Effector memory CD8-positive, alpha-beta T cell (primary cell): ENCODE results near the gene APBB3.
A peak's percentile ranks its signal among the peaks of the same experiment; 100 is the strongest.
"Not testable (repeated sequence)": the region's sequence is repeated elsewhere in the genome, so short reads cannot be mapped to it uniquely, and the experiment has no call there.

Experiments
- ATAC-seq: fragments of 150-1000 bp; cut with Tn5 transposase; replicated peaks from 2 replicates; pipeline ENCODE4 v1.10.0; 2021; ENCODE audit warnings: mild to moderate bottlenecking, moderate library complexity
- DNase-seq, 3 experiments: peaks; one replicate each; pipeline ENCODE4 v3.0.0; 2021
- H3K27ac Mint-ChIP-seq, 2 donors: one replicate each; pipeline ENCODE4 v1.8.0; 2022; ENCODE audit warnings: mild to moderate bottlenecking in 2 of 2, mixed read lengths in 2 of 2, moderate library complexity in 2 of 2
- H3K27me3 Mint-ChIP-seq, 2 donors: one replicate each; pipeline ENCODE4 v1.8.0; 2022; ENCODE audit warnings: mixed read lengths in 2 of 2
- H3K36me3 Mint-ChIP-seq: one replicate; pipeline ENCODE4 v1.8.0; 2022; ENCODE audit warnings: mild to moderate bottlenecking, moderate library complexity, mixed read lengths; ENCODE audit not compliant: insufficient read depth
- H3K4me1 Mint-ChIP-seq, 2 donors: one replicate each; pipeline ENCODE4 v1.8.0; 2022; ENCODE audit warnings: low read depth in 2 of 2, mixed read lengths in 2 of 2
- H3K4me3 Mint-ChIP-seq, 2 donors: one replicate each; pipeline ENCODE4 v1.8.0; 2022; ENCODE audit warnings: mild to moderate bottlenecking in 2 of 2, mixed read lengths in 2 of 2, moderate library complexity in 2 of 2
- H3K9me3 Mint-ChIP-seq, 2 donors: one replicate each; pipeline ENCODE4 v1.8.0; 2022; ENCODE audit warnings: mixed read lengths in 2 of 2

The APBB3 gene

DNA sequence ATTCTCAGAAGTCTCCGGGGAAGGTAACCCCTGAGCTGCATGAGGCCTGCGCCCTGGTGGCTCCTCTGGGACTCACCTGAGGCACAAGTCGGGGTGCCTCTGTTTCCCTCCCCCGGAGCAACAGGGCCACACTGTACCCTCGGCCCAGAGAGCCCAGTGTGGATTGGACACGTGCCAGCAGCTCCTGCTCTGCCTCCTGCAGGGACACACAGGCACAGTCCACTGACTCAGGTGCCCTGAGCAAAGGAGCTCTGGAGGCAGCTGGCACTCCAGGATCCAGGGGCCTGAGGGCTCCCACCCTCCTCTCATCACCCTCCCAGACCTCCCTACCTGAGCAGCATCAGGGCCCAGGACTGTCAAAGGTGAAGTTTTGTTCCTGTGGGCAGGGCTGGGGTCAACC, 29.8 kb upstream of the APBB3 start:
- ATAC-seq = no peak
- Mint-ChIP-seq H3K4me1 (peaks cover 0 to 1% of the 10 kb centered on the region in 2 donors), H3K9me3 (no peaks in the 10 kb centered on the region), H3K4me3 (no peak overlapping the region), H3K36me3 (no peaks in the 10 kb centered on the region), H3K27ac (no peak overlapping the region), H3K27me3 (peaks cover 8 to 16% of the 10 kb centered on the region in 2 donors)
- DNase-seq = no peak

DNA sequence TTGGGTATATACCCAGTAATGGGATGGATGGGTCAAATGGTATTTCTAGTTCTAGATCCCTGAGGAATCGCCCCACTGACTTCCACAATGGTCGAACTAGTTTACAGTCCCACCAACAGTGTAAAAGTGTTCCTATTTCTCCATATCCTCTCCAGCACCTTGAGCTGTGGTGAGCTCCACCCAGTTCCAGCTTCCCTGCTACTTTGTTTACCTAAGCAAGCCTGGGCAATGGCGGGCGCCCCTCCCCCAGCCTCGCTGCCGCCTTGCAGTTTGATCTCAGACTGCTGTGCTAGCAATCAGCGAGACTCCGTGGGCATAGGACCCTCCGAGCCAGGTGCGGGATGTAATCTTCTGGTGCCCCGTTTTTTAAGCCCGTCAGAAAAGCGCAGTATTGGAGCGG, 28.7 kb upstream of the APBB3 start:
- H3K4me1 Mint-ChIP-seq, H3K36me3 Mint-ChIP-seq, H3K9me3 Mint-ChIP-seq, DNase-seq, H3K27ac Mint-ChIP-seq, ATAC-seq: not testable (repeated sequence)
- H3K27me3 Mint-ChIP-seq = peaks cover 8 to 16% of the 10 kb centered on the region in 2 donors
- peak overlapping the region in 1 of 2 donors; percentile 33 for H3K4me3 Mint-ChIP-seq

DNA sequence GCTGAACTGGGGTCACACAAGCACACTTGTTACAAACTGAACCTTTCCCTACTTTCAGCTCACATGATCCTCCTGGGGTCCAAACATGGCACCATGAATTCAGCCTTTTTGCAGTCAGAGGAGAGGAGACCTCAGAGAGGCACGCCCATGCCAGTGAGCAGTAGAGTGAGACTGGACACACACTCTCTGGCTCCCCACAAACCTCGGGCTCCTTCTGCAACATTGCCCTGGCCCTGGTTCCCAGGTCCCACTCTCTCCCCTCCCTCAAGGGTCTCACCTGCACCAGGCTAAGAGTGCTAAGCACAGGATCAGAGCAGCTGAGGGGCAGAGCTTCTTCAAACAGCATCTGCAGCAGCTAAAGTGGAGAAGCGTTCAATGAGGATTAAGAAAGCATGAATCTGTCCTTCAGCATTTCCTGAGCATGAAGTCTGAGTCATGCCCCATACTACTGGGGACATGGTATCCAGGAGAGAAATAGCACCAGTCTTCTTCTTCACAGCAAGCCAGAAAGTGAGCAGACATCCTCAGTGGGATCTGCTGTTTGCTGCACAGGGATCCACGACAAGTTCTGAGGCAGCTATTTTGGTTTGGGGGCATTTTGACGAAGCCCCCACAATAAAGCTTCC, 27.5 kb upstream of the APBB3 start:
- H3K4me3 Mint-ChIP-seq = no peak overlapping the region
- peaks cover 8 to 16% of the 10 kb centered on the region in 2 donors for H3K27me3 Mint-ChIP-seq
- ATAC-seq (no peak), DNase-seq (no peak)
- no peaks in the 10 kb centered on the region for H3K9me3 Mint-ChIP-seq
- H3K27ac Mint-ChIP-seq = no peak overlapping the region
- peaks cover 0 to 1% of the 10 kb centered on the region in 2 donors for H3K4me1 Mint-ChIP-seq
- H3K36me3 Mint-ChIP-seq = peaks cover 2% of the 10 kb centered on the region

DNA sequence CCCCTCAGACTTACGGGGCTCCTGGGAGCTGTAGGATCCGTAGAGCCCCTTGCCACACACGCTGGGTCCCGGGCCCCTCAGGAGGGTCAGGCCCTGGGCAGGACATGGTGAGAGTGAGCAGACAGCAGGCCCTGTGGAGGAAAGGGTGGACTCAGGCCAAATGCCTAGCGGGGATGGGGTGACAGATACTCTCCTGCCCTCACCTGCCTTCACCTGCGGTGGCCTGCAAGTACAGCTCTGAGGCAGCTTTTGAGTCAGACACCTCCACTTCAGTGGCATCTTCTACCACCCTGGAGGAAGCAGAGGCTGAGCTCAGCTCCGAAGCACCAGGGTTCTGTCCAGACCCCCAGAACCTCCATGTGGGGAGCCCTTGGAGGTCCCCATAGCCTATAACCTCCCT, 26.5 kb upstream of the APBB3 start:
- Mint-ChIP-seq H3K4me1 (peaks cover 0 to 1% of the 10 kb centered on the region in 2 donors), H3K27me3 (peaks cover 7 to 14% of the 10 kb centered on the region in 2 donors), H3K4me3 (no peak overlapping the region), H3K27ac (no peak overlapping the region), H3K9me3 (no peaks in the 10 kb centered on the region), H3K36me3 (peaks cover 2% of the 10 kb centered on the region)
- DNase-seq (no peak), ATAC-seq (no peak)

DNA sequence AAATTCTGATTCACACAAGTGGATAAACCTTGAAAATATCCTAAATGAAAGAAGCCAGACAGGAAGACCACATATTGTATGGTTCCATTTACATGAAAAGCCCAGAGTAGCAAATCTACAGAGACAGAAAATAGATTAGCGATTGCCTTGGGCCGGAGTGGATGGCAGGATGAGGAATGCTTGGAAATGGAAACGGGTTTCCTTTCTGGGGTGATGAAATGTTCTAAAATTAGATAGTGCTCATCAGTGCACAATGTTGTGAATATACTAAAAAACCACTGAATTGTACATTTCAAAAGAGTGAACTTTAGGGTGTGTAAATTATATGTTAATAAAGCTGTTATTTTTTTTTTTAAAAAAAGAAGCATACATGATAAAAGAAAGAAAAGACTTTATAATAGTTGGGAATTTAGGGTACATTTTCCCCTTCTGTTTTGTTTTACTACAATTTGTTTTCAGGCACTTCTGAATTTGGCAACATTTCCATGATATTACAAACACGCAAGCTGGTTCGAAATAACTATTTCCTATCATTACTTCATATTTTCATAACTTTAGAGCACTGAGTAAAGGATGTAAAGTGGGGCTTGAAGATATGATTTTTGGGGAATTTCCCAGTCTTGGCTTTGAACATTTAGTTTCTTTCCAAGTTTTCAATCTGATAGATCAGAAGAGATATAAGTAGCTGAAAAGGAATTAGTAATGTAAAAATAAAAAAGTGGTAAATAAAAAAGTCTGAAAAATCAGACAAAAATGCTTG, 24.1 kb upstream of the APBB3 start:
- DNase-seq (no peak), ATAC-seq (no peak)
- Mint-ChIP-seq H3K4me3 (no peak overlapping the region), H3K4me1 (no peaks in the 10 kb centered on the region), H3K36me3 (peaks cover 2% of the 10 kb centered on the region), H3K9me3 (no peaks in the 10 kb centered on the region), H3K27ac (no peak overlapping the region), H3K27me3 (peaks cover 0 to 5% of the 10 kb centered on the region in 2 donors)

DNA sequence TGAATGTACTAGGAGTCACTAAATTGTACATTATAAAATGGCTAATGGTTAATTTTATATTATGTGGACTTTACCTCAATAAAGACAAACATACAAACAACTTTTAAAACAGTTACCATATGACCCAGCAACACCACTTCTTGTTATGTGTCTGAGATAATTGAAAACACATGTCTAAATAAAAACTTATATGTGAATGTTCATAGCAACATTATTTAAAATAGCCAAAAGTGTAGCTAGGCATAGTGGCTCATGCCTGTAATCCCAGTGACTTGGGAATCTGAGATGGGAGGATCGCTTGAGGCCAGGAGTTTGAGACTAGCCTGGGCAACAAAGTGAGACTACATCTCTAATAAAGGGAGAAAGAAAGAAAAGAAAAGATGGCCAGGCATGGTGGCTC, 23.1 kb upstream of the APBB3 start:
- Mint-ChIP-seq H3K4me1 (no peaks in the 10 kb centered on the region), H3K36me3 (peaks cover 2% of the 10 kb centered on the region), H3K4me3 (no peak overlapping the region), H3K27me3 (peaks cover 0 to 15% of the 10 kb centered on the region in 2 donors), H3K27ac (no peak overlapping the region), H3K9me3 (no peaks in the 10 kb centered on the region)
- ATAC-seq (no peak), DNase-seq (no peak)

DNA sequence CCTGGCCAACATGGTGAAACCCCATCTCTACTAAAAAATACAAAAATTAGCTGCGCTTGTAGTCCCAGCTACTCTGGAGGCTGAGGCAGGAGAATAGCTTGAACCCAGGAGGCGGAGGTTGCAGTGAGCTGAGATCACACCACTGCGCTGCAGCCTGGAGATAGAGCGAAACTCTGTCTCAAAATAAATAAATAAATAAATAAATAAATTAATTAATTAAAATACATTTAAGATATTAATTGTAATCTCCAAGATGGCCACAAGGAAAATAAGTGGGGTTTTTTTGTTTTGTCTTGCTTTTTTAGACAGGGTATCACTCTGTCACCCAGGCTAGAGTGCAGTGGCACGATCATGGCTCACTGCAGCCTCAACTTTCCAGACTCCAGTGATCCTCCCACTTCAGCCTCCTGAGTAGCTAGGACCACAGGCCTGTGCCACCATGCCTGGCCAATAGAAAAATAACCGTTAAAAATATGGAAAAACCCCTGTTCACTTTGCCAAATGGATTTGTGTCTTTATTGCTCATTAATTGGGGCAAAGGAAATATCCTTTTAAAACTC, 14.9 kb upstream of the APBB3 start:
- H3K9me3 Mint-ChIP-seq, H3K4me1 Mint-ChIP-seq, H3K36me3 Mint-ChIP-seq, H3K4me3 Mint-ChIP-seq, H3K27ac Mint-ChIP-seq, ATAC-seq, DNase-seq: not testable (repeated sequence)
- H3K27me3 Mint-ChIP-seq = peaks cover 0 to 16% of the 10 kb centered on the region in 2 donors

DNA sequence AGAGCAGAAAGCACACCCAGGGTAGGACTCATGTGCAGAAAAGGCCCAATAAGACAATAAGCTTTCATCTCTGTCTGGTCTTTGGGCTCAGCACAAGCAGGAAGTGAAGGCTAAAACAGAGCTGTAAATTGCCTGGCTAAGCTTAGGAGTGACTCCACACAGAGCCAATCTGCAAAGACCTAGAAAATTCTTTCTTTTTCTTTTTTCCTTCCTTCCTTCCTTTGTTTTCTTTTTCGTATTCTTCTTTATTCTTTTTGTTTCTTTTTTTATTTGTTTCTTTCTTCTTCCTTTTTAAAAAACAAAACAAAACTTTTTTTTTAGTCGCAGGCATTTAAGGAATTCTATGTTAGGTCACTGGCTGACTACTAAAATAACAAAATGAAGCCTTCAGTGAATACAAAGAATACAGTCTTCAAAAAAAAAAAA, 12.4 kb upstream of the APBB3 start:
- peak overlapping the region in 1 of 2 donors; percentile 38 for H3K27ac Mint-ChIP-seq
- H3K4me1 Mint-ChIP-seq = no peaks in the 10 kb centered on the region
- ATAC-seq = no peak
- H3K27me3 Mint-ChIP-seq = no peaks in the 10 kb centered on the region
- H3K4me3 Mint-ChIP-seq = no peak overlapping the region
- H3K9me3 Mint-ChIP-seq = no peaks in the 10 kb centered on the region
- no peak for DNase-seq
- no peaks in the 10 kb centered on the region for H3K36me3 Mint-ChIP-seq

DNA sequence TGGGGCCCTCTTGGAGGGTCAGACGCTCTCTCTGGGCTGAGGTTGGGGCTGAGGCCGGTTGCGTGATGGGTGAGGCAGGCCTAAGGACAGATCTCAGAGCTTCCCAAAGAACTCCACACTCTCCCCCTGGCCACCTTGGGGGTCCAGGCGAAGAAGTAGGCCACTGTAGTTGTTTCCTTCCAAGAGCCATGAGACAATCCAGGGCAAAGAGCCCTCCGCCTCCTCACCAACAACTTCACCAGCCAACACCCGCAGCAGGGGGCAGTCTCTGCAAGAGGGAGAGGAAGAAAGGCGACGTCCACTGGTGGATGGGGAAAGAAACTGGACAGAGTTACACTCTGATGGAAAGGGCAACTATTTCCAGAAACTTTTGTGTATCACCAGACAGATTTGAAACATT, 10.9 kb upstream of the APBB3 start:
- Mint-ChIP-seq H3K4me1 (peaks cover under 1 to 2% of the 10 kb centered on the region in 2 donors), H3K36me3 (peaks cover 2% of the 10 kb centered on the region), H3K27me3 (no peaks in the 10 kb centered on the region), H3K9me3 (no peaks in the 10 kb centered on the region), H3K27ac (peak overlapping the region; percentile 38 to 46), H3K4me3 (no peak overlapping the region)
- ATAC-seq (peak; percentile 26), DNase-seq (no peak)

DNA sequence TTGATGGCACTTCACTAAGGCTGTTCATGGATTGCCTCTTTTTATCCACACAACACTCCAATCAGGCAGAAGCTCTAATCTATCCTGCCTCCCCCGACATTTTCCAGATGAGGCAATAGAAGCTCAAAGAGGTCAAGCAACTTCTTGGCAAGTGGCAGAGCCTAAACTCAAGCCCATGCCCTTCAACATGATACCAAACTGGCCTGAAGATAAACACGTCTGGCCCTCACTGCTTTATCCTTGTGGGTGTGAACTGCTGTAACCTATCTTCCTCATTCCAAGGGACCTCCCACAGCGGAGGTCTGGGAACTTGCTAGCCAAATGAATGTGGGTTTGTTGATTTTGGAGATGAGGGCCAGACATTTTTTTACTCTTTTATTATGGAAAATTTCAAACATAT, 9.8 kb upstream of the APBB3 start:
- no peak for DNase-seq
- no peak for ATAC-seq
- Mint-ChIP-seq H3K27me3 (no peaks in the 10 kb centered on the region), H3K4me1 (peaks cover 3 to 7% of the 10 kb centered on the region in 2 donors), H3K9me3 (no peaks in the 10 kb centered on the region), H3K27ac (peak overlapping the region in 1 of 2 donors; percentile 38), H3K36me3 (peaks cover 5% of the 10 kb centered on the region), H3K4me3 (no peak overlapping the region)

DNA sequence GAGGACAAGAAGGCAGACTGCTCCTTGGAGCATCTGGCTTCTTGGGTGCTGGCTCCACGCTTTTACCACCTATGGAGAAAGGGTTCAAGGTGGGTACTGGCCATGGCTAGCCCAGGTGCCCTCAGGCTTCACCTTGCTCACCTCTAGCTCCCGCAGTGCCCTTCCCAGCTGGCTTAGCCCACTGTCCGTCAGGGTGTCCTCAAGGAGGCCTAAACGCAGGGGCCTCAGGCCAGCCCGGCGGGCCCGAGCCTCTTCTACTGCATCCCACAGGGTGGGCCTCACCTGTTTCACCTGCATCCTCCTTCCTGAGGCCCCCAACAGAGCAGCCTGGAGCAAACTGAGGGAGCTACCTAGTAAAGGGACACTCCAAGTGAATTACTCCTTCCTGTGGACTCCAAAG, 9.3 kb upstream of the APBB3 start:
- H3K4me3 Mint-ChIP-seq = no peak overlapping the region

DNA sequence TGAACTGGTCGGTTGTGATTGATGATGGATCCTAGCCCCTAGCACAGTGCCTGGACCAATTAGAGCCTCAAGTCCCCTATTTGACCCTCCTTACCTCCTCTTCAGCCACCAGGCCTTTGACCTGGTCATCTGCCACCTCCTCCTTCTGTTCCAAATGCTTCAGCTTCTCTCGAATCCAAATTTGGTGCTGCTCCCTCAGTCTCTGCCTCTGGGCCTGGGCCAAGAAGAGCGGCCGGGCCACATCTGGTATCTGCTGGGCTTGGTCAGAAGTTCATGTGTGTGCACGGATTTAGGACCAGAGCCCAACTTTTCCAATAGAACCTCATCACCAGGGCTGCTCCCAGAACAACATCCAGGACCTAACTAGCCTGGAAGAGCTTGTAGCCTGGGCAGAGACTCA, 6.7 kb upstream of the APBB3 start:
- H3K4me1 Mint-ChIP-seq = peaks cover 22 to 28% of the 10 kb centered on the region in 2 donors
- no peak for DNase-seq
- peak overlapping the region in 1 of 2 donors; percentile 73 for H3K27ac Mint-ChIP-seq
- H3K4me3 Mint-ChIP-seq = no peak overlapping the region
- peaks cover 12% of the 10 kb centered on the region for H3K36me3 Mint-ChIP-seq
- no peaks in the 10 kb centered on the region for H3K9me3 Mint-ChIP-seq
- ATAC-seq = no peak
- H3K27me3 Mint-ChIP-seq = no peaks in the 10 kb centered on the region

More for the DNA sequence above, 9.3 kb upstream of the APBB3 start:
- Mint-ChIP-seq H3K36me3 (peaks cover 5% of the 10 kb centered on the region), H3K9me3 (no peaks in the 10 kb centered on the region), H3K27me3 (no peaks in the 10 kb centered on the region), H3K27ac (peak overlapping the region in 1 of 2 donors; percentile 54), H3K4me1 (peaks cover 8 to 12% of the 10 kb centered on the region in 2 donors)
- no peak for ATAC-seq
- no peak for DNase-seq

DNA sequence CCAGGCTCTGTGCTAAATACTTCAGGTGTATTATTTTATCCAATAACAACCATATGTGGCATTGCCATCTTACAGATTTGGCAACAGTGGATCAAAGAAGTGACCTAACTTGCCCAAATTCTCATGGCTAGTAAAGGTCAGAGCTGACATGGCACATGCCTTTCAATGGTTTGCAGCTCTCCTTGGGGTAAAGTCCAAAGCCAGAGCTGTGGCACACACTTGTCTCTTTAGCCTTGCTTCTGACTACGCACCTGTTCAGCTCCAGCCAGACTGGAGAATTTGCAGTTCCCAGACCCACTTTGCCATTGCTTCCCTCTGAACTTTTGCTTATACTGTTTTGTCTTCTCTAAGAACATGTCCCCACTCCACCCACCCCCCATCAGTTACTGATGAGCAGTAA, 6.1 kb upstream of the APBB3 start:
- Mint-ChIP-seq H3K27ac (peak overlapping the region; percentile 94 to 98), H3K4me1 (peaks cover 24 to 34% of the 10 kb centered on the region in 2 donors), H3K27me3 (no peaks in the 10 kb centered on the region), H3K4me3 (peak overlapping the region in 1 of 2 donors; percentile 28), H3K9me3 (no peaks in the 10 kb centered on the region), H3K36me3 (peaks cover 12% of the 10 kb centered on the region)
- DNase-seq = no peak
- ATAC-seq = no peak

DNA sequence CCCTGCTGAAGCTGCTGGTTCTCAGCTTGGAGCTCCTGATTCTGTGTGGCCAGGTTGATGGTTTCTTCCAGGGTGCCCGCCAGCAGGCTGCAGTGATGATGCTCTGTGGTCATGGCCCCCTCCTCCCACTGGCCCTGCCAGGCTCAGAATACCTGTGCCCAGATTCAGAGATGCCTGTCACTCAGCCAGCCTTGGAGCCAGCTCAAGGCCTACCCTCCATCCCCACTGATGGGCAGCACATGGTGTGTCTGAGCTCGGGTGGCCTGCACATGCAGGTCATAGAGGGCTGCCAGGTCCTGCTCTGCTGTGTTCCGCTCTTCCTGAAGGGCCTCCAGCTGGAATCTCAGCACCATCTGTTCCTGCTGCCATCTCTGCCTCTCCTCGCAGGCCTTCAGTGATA, 5.7 kb upstream of the APBB3 start:
- Mint-ChIP-seq H3K9me3 (no peaks in the 10 kb centered on the region), H3K36me3 (peaks cover 15% of the 10 kb centered on the region), H3K4me3 (peak overlapping the region in 1 of 2 donors; percentile 28), H3K27ac (peak overlapping the region; percentile 94 to 98), H3K4me1 (peaks cover 29 to 38% of the 10 kb centered on the region in 2 donors), H3K27me3 (no peaks in the 10 kb centered on the region)
- no peak for ATAC-seq
- DNase-seq = no peak
